PC-3 (cell line): ENCODE results near the gene SLC6A11.

ENCODE experiments used
- CTCF ChIP-seq: fragments of 300-600 bp; sonication (generic); conservative IDR thresholded peaks from 2 replicates; pipeline ENCODE4 v1.5.1; 2017; ENCODE audit warnings: antibody characterized with exemption, low read depth, mild to moderate bottlenecking, low read length
- EZH2 ChIP-seq: fragments of 300-600 bp; sonication (generic); IDR thresholded peaks from one replicate; pipeline ENCODE4 v1.6.1; 2017; ENCODE audit warnings: antibody characterized with exemption, mild to moderate bottlenecking, low read length; ENCODE audit not compliant: unreplicated experiment

GRCh38 chr3:10814623-10815022, 1.4 kb upstream of the SLC6A11 start:
- TF ChIP-seq CTCF, result no peak
- TF ChIP-seq EZH2, result no peak
